Activated CD8-positive, alpha-beta T cell treated with anti-CD3 and anti-CD28 coated beads for 36 hours (primary cell): Measurements from ENCODE around the gene LGALS1. TPM values are rescaled to one million over a fixed set of nuclear protein-coding genes. Genes with fewer than 3 reads are reported as not detected.

Source experiments
- ATAC-seq: fragments of 200-7000 bp; cut with Tn5 transposase; one replicate; pipeline ENCODE4 v1.10.0; 2021; ENCODE audit warnings: mild to moderate bottlenecking, moderate library complexity
- CTCF ChIA-PET: fragments of 350-600 bp; sonication (Branson Sonifier 250); formaldehyde crosslinking; loops from one replicate; lab custom pipeline; 2021; ENCODE audit warnings: antibody characterized with exemption; lab: Charles Lee
- POLR2A ChIA-PET: fragments of 350-600 bp; sonication (Branson Sonifier 250); formaldehyde crosslinking; loops from one replicate; lab custom pipeline; 2021; ENCODE audit warnings: antibody characterized with exemption; lab: Charles Lee
- DNase-seq: peaks from one replicate; pipeline ENCODE4 v3.0.0-alpha.2; 2020
- H3K27ac Mint-ChIP-seq: one replicate; pipeline ENCODE4 v1.8.0; 2021; ENCODE audit warnings: mild to moderate bottlenecking, mixed read lengths
- H3K27me3 Mint-ChIP-seq: one replicate; pipeline ENCODE4 v1.8.0; 2021; ENCODE audit warnings: mixed read lengths
- H3K36me3 Mint-ChIP-seq: one replicate; pipeline ENCODE4 v1.8.0; 2021; ENCODE audit warnings: low read depth, mixed read lengths
- H3K4me1 Mint-ChIP-seq: one replicate; pipeline ENCODE4 v1.8.0; 2021; ENCODE audit warnings: low read depth, mixed read lengths
- H3K4me3 Mint-ChIP-seq: one replicate; pipeline ENCODE4 v1.8.0; 2021; ENCODE audit warnings: mild to moderate bottlenecking, moderate library complexity, mixed read lengths
- H3K9me3 Mint-ChIP-seq: one replicate; pipeline ENCODE4 v1.8.0; 2021; ENCODE audit warnings: mixed read lengths
- intact Hi-C: fragments of 100-400 bp; cut with micrococcal nuclease; formaldehyde crosslinking; loops from one replicate; pipeline ENCODE4 v1.10.0; 2022
- total RNA-seq, 2 experiments: library from RNA; stranded (reverse); gene quantifications; one replicate each; pipeline ENCODE4 v1.2.3, GENCODE V29; 2021
- TF ChIP-seq, protein P1 (sequence below): fragments of 200-600 bp; IDR thresholded peaks from one replicate; pipeline ENCODE4 v1.8.0; 2022; ENCODE audit warnings: antibody characterized with exemption, mild to moderate bottlenecking

LGALS1 gene
- total RNA-seq, 2 experiments from 2014 or later, result 247 to 261 TPM

DNA sequence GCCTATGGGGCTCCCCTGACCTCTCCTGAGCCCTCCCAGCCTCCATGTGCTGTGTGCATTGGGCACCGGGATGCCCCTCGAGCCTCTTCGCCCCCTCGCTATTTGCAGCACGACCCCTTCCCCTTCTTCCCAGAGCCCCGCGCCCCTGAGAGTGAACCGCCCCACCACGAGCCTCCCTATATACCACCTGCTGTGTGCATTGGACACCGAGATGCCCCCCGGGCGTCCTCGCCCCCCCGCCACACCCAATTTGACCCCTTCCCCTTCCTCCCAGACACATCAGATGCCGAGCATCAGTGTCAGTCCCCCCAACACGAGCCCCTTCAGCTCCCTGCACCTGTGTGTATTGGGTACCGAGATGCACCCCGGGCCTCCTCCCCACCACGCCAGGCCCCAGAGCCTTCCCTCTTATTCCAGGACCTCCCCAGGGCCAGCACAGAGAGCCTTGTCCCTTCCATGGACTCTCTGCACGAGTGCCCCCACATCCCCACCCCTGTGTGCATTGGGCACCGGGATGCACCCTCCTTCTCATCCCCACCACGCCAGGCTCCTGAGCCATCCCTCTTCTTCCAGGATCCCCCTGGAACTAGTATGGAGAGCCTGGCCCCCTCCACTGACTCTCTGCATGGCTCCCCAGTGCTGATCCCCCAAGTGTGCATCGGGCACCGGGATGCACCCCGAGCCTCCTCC is 50.3 kb downstream of the LGALS1 start:
- Mint-ChIP-seq H3K4me1 (no peaks in the 10 kb centered on the region), H3K36me3 (no peaks in the 10 kb centered on the region), H3K27ac (no peak overlapping the region), H3K4me3 (no peak overlapping the region), H3K27me3 (no peaks in the 10 kb centered on the region), H3K9me3 (no peaks in the 10 kb centered on the region)
- TF ChIP-seq, protein P1, sequence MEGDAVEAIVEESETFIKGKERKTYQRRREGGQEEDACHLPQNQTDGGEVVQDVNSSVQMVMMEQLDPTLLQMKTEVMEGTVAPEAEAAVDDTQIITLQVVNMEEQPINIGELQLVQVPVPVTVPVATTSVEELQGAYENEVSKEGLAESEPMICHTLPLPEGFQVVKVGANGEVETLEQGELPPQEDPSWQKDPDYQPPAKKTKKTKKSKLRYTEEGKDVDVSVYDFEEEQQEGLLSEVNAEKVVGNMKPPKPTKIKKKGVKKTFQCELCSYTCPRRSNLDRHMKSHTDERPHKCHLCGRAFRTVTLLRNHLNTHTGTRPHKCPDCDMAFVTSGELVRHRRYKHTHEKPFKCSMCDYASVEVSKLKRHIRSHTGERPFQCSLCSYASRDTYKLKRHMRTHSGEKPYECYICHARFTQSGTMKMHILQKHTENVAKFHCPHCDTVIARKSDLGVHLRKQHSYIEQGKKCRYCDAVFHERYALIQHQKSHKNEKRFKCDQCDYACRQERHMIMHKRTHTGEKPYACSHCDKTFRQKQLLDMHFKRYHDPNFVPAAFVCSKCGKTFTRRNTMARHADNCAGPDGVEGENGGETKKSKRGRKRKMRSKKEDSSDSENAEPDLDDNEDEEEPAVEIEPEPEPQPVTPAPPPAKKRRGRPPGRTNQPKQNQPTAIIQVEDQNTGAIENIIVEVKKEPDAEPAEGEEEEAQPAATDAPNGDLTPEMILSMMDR, result no peak
- ChIA-PET CTCF (no interaction called here), POLR2A (no interaction called here)
- ATAC-seq, result no peak
- DNase-seq, result no peak
- intact Hi-C loops, result no loop called here

DNA sequence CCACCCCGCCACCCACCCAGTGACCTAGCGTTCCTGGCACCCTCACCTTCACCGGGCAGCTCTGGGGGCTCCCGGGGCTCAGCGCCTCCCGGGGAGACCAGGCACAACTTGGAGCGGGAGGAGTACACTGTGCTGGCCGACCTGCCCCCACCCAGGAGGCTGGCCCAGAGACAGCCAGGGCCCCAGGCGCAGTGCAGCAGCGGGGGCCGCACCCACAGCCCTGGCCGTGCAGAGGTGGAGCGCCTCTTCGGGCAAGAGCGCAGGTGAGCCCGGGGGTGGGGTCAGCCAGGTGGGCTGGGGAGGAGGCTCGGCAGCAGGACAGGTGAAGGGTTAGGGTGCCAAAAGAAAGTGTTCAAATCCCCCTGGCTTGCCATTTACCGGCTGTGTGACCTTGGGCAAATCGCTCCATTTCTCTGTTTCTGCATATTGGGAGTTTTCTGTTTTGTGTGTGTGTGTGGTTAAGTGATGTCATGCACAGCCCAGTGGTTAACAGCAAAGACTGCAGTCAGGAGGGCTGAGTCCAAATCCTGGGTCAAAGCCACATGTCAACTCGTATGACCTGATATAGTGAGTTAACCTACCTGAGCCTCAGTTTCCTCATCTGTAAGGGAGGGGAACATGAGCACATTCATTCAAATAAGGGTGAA is 50.9 kb downstream of the LGALS1 start:
- TF ChIP-seq, protein P1, result no peak
- ChIA-PET POLR2A (no interaction called here), CTCF (no interaction called here)
- Mint-ChIP-seq H3K36me3 (no peaks in the 10 kb centered on the region), H3K27ac (no peak overlapping the region), H3K4me1 (no peaks in the 10 kb centered on the region), H3K27me3 (no peaks in the 10 kb centered on the region), H3K4me3 (no peak overlapping the region), H3K9me3 (no peaks in the 10 kb centered on the region)
- ATAC-seq, result peak; percentile 68
- DNase-seq, result no peak
- intact Hi-C loops, result no loop called here

GRCh38 chr22:37728620-37729019 is 53.2 kb downstream of the LGALS1 start:
- CTCF ChIA-PET, result interaction anchor here (1.7 kb wide), 1 partner anchor 122 kb away, joined by 3 read pairs; no protein-coding TSS in a partner anchor
- Mint-ChIP-seq H3K9me3 (no peaks in the 10 kb centered on the region), H3K36me3 (no peaks in the 10 kb centered on the region), H3K4me1 (no peaks in the 10 kb centered on the region), H3K27ac (no peak overlapping the region), H3K27me3 (no peaks in the 10 kb centered on the region), H3K4me3 (no peak overlapping the region)
- TF ChIP-seq, protein P1, result no peak
- DNase-seq, result no peak
- ATAC-seq, result no peak
- POLR2A ChIA-PET, result no interaction called here
- intact Hi-C loops, result no loop called here

Other genes starting within 250 kb of the LGALS1 start
- gene ELFN2, start 248.2 kb upstream of the LGALS1 start, total RNA-seq, result under 1 TPM; 0.51 to 0.52 TPM
- 100 to 1,000 TPM; 155 to 160 TPM for gene MFNG, start 189.3 kb upstream of the LGALS1 start, total RNA-seq
- under 1 TPM; 0.09 to 0.18 TPM for gene CARD10, start 156.2 kb upstream of the LGALS1 start, total RNA-seq
- gene CDC42EP1, start 115.2 kb upstream of the LGALS1 start, total RNA-seq, result under 1 TPM; 0.59 to 0.72 TPM
- not detected for gene LGALS2, start 95.5 kb upstream of the LGALS1 start, total RNA-seq
- 10 to 100 TPM; 59.7 to 62.8 TPM for gene GGA1, start 66.8 kb upstream of the LGALS1 start, total RNA-seq
- 100 to 1,000 TPM; 122 to 128 TPM for gene SH3BP1, start 36.0 kb upstream of the LGALS1 start, total RNA-seq
- 10 to 100 TPM; 51.3 to 51.5 TPM for gene PDXP, start 16.9 kb upstream of the LGALS1 start, total RNA-seq
- 10 to 100 TPM; 36.8 to 38.8 TPM for gene NOL12, start 10.7 kb downstream of the LGALS1 start, total RNA-seq
- gene TRIOBP, start 21.4 kb downstream of the LGALS1 start, total RNA-seq, result 10 to 100 TPM; 17.8 to 20.7 TPM
- gene GCAT, start 132.3 kb downstream of the LGALS1 start, total RNA-seq, result 10 to 100 TPM; 19.0 to 20.4 TPM
- not detected for gene GALR3, start 147.7 kb downstream of the LGALS1 start, total RNA-seq
- 10 to 100 TPM; 17.2 to 17.5 TPM for gene ANKRD54, start 168.7 kb downstream of the LGALS1 start, total RNA-seq
- 100 to 1,000 TPM; 687 to 694 TPM for gene EIF3L, start 173.8 kb downstream of the LGALS1 start, total RNA-seq
- gene MICALL1, start 230.7 kb downstream of the LGALS1 start, total RNA-seq, result 10 to 100 TPM; 10.2 to 11.8 TPM